GM12892 (cell line): Measurements from ENCODE around the gene ATXN1. TPM values are rescaled to one million over a fixed set of nuclear protein-coding genes. Genes with fewer than 3 reads are reported as not detected.

Experiments used
- DNase-seq: peaks from one replicate; pipeline ENCODE4 v3.0.0; 2011; ENCODE audit not compliant: insufficient read length
- FAIRE-seq: peaks from 2 replicates; lab custom pipeline; 2011; peaks lifted over from hg19 to GRCh38; lab: Jason Lieb, UNC
- POLR2A ChIP-seq: IDR thresholded peaks from 2 replicates; pipeline ENCODE4 v1.6.1; 2011; ENCODE audit warnings: low read depth, low read length, control low read depth
- POLR2AphosphoS5 ChIP-seq: IDR thresholded peaks from 2 replicates; pipeline ENCODE4 v1.6.1; 2011; ENCODE audit warnings: low read depth, low read length, control low read depth
- TAF1 ChIP-seq: IDR thresholded peaks from 2 replicates; pipeline ENCODE4 v1.6.1; 2011; ENCODE audit warnings: low read depth, mild to moderate bottlenecking, control low read depth, low read length, borderline replicate concordance
- polyA plus RNA-seq: library from polyadenylated mRNA; unstranded; fragments of >200 nt; gene quantifications from one replicate; pipeline ENCODE4 v1.2.1, GENCODE V29; 2012; ENCODE audit warnings: missing spikeins, inconsistent platforms; ENCODE audit not compliant: missing spikeins

The ATXN1 gene
- 15.6 TPM for polyA plus RNA-seq

DNA sequence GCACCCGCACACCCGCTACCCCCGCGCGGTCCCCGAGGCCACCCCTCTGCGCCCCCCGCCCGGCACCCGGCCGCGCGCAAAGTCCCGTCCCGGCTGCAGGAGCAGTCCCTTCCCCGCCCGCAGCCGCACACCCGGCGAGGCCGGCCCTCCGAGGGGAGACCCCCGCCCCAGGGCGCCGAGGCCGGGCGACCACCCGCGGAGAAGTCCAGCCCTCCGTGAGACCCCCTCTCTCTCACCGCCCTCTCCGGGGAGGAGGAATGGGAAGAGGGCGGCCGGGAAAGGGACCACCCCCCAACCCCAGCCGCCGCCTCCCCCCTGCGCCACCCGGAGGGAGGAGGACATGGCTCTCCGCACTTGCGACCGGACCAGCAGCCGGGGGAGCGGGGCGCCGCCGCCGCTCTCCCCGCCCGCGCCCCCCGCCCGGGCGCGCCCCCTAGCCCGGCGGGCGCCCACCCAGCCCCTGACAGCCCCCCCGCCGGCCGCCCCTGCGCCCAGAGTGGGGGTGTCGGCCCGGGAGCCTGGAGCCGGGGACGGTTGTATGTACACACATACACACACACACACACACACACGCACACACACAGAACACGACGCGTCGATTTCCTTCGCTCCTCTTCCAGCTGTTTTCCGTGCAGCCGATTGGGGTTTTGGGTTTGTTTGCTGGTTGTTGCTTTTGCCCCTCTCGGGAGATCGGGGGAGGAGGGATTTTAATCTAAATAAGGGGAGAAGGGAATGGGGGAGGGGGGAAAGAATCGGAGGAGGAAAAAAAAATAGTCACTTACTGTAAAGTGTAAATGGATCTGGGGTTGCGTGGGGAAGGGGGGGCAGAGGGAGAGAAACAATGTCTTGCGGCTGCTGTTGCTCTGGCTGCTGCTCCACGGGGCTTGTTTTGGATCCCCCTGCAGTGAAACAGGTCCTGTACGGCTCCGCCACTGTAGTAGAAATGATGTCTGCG, at the start of gene ATXN1:
Gene ATXN1, minus strand, starts transcription at position 945 of the 955 bp plus-strand sequence.
- TF ChIP-seq TAF1 (no peak), POLR2A (peak; percentile 1; the same call in 1 of the 2 replicates)
- FAIRE-seq (peak; percentile 27), DNase-seq (peak; percentile 41)

DNA sequence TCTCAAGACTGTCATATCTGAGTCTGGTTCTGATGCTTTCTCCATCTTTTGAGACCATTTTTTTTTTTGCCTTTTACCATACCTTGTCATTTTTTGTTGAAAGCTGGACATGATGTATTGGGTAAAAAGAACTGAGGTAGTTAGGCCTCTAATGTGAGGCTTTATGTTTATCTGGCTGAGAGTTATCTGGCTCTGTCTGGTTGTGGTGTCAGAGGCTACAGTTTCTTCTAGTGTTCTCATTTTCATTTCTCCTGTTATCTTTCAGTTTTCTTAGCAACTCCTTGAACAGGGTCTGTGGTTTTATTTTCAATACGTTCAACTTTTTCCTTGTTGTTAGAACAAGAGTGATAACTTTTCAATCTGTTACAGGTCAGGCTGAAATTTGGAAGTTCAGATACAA, 49.2 kb upstream of the ATXN1 start:
- TF ChIP-seq POLR2A, result no peak
- TF ChIP-seq TAF1, result no peak
- no peak for TF ChIP-seq POLR2AphosphoS5
- DNase-seq (no peak), FAIRE-seq (no peak)

- DNase-seq, result no peak
- FAIRE-seq, result no peak
- TF ChIP-seq TAF1 (no peak), POLR2AphosphoS5 (no peak), POLR2A (no peak)
These were observed 48.6 kb upstream of the ATXN1 start for GRCh38 chr6:16809753-16810358.

- DNase-seq, result no peak
- TF ChIP-seq POLR2AphosphoS5 (no peak), POLR2A (no peak), TAF1 (no peak)
- no peak for FAIRE-seq
These were observed 46.7 kb upstream of the ATXN1 start for GRCh38 chr6:16807956-16808355.

GRCh38 chr6:16806363-16806762, 45.1 kb upstream of the ATXN1 start:
- TF ChIP-seq TAF1 (no peak), POLR2AphosphoS5 (no peak), POLR2A (no peak)
- DNase-seq (no peak), FAIRE-seq (no peak)

DNA sequence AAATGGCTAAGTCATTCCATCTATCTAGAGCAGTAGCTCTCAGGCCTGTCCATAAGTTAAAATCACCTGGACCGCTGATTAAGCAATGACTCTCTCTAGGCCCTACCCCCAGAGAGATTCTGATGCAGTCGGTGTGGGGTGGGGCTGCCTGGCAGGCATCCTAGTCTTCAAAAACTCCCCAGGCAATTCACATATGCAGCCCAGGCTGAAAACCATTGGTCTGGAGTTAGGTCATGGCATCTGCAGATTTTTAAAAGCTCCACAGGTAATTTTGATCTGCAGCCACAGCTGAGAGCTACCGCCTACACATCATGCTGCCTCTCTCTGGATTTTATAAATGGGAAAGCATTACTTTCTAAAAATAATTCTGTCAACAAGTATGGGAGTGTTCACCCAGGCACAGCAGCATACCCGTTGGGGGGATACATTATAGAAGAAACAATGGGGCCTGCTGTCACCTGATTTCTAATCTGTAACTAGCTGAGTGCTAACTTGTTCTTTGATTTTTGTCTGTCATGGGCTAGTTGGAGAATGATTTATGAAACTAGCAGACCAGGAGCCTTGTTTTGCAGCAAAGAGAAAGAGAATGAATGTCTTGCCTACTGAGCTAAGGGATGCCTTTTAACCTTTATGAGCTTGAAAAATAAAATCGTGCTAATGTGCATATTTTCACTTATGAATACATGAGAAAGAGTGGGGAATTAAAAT, 44.1 kb upstream of the ATXN1 start:
- DNase-seq (no peak), FAIRE-seq (no peak)
- TF ChIP-seq POLR2A (no peak), POLR2AphosphoS5 (no peak), TAF1 (no peak)

DNA sequence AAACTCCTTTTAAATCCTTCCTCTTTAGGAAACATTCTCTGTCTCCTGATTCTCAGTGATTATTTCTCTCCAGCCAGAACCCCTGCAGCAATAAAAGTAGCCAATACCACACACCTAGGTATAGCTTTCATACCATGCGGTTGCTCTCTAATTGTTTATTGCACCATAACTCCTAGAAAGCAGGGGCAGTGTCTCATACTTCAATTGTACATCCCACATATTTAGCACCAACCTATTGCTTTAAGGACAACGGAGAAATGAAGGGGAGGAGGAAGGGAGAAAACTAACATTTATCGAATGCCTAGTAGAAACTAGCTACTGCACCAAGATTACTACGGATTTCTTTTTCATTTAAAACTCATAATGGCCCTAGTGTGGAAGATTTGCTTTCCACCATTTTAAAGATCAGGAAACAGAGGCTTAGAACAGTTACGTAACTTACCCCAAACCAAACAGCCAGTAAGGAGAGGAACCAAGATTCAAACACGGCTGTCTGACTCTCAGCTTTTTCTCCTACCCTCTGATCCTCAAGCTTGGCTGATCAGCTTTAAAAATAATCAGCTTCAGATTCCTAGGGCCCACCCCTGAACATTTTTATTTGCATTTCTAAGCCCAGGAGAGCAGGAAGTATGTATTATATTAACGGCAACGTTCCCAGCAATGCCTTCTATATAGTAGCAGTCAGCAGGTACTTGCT, 43.4 kb upstream of the ATXN1 start:
- TF ChIP-seq TAF1, result no peak
- TF ChIP-seq POLR2AphosphoS5, result no peak
- no peak for TF ChIP-seq POLR2A
- DNase-seq, result no peak
- FAIRE-seq, result no peak

- DNase-seq (no peak), FAIRE-seq (no peak)
- TF ChIP-seq POLR2AphosphoS5, result no peak
- no peak for TF ChIP-seq TAF1
- no peak for TF ChIP-seq POLR2A
These were observed 42.3 kb upstream of the ATXN1 start for GRCh38 chr6:16803294-16804200.

GRCh38 chr6:16802071-16802470, 40.8 kb upstream of the ATXN1 start:
- FAIRE-seq (no peak), DNase-seq (no peak)
- TF ChIP-seq POLR2A (no peak), TAF1 (no peak), POLR2AphosphoS5 (no peak)

DNA sequence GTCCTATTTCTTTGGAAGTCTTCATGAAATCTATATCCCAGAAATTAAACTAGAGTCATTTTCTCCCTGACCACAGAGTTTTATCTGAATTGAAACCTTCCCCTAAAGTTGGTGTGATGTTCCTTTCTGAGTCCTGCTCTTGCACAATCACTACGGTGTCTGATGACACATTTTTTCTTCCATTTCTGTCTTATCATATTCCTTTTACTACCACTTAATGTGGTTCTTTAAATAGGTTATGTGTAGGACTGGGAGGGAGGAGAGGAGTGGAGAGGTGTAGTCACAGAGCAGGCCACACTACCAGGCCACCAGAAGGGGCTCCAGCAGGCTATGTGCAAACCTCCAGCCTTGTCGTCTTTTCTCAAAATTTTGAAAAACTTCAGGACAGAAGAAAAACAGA, 39.7 kb upstream of the ATXN1 start:
- no peak for DNase-seq
- no peak for TF ChIP-seq POLR2AphosphoS5
- no peak for TF ChIP-seq POLR2A
- TF ChIP-seq TAF1, result no peak
- FAIRE-seq, result no peak

GRCh38 chr6:16800341-16800740, 39.1 kb upstream of the ATXN1 start:
- DNase-seq (no peak), FAIRE-seq (no peak)
- no peak for TF ChIP-seq POLR2A
- TF ChIP-seq TAF1, result no peak
- TF ChIP-seq POLR2AphosphoS5, result no peak
